D721Med (cell line): Measurements from ENCODE around the gene TRERF1.

Source experiments
- DNase-seq: peaks from one replicate; pipeline ENCODE4 v3.0.0; 2011; ENCODE audit warnings: low spot score; ENCODE audit not compliant: insufficient read length
- FAIRE-seq: peaks from 2 replicates; lab custom pipeline; 2011; peaks lifted over from hg19 to GRCh38; lab: Jason Lieb, UNC
- TF ChIP-seq, protein P1 (sequence below): IDR thresholded peaks from 2 replicates; pipeline ENCODE4 v1.5.1; 2012; ENCODE audit warnings: mild to moderate bottlenecking, control low read depth; ENCODE audit not compliant: insufficient read depth; ENCODE audit errors: missing control alignments

The TRERF1 gene

DNA sequence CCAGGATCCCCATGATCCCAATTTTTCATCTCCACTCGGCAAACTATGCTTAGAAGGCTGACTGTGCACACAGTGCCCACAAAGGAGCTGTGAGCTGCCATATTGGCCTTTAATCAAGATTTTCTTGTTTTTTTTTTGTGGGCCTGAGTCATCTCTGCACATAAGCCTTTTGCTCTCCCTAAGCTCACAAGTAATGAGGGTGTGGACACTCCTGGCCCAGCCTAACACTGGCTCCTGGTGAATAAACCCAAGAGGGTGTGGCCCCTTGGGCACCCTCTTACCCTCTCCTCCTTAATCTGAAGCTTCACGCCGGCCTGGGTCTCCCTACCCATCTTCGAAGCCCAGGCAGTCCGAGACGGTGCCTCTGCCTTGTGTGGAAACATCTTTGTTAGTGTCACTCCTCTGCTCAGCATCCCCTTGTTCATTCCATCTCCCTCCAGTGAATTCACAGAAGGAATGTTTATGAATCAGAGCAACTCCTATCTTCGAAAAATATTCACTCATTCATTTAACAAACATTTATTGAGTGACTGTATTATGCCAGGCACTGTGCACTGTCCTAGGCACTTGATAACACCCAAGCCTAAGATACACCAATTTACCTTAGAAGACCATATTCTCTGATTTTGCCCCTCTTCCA lies 211.9 kb downstream of the TRERF1 start:
- DNase-seq (no peak), FAIRE-seq (no peak)
- TF ChIP-seq, protein P1, sequence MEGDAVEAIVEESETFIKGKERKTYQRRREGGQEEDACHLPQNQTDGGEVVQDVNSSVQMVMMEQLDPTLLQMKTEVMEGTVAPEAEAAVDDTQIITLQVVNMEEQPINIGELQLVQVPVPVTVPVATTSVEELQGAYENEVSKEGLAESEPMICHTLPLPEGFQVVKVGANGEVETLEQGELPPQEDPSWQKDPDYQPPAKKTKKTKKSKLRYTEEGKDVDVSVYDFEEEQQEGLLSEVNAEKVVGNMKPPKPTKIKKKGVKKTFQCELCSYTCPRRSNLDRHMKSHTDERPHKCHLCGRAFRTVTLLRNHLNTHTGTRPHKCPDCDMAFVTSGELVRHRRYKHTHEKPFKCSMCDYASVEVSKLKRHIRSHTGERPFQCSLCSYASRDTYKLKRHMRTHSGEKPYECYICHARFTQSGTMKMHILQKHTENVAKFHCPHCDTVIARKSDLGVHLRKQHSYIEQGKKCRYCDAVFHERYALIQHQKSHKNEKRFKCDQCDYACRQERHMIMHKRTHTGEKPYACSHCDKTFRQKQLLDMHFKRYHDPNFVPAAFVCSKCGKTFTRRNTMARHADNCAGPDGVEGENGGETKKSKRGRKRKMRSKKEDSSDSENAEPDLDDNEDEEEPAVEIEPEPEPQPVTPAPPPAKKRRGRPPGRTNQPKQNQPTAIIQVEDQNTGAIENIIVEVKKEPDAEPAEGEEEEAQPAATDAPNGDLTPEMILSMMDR: no peak

DNA sequence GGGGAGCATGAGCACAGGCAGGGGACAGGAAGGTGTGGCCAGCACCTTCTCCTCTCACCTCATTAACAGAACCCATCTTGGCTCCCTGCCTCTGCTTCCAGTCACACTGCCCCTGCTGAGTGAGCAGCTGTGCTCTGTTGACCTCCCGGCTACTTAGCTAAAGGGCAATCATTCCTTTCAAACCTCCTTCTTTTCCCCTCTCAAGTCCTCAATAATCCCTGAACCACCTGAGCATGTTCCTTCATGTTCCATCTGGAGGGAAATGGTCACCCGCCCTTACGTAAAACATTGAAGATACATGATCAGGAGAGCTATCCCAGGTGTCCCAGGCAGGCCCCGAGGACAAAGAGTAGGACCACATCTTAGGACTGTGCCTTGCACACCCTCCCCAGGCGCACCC lies 212.4 kb downstream of the TRERF1 start:
- no peak for FAIRE-seq
- TF ChIP-seq, protein P1: no peak
- no peak for DNase-seq

DNA sequence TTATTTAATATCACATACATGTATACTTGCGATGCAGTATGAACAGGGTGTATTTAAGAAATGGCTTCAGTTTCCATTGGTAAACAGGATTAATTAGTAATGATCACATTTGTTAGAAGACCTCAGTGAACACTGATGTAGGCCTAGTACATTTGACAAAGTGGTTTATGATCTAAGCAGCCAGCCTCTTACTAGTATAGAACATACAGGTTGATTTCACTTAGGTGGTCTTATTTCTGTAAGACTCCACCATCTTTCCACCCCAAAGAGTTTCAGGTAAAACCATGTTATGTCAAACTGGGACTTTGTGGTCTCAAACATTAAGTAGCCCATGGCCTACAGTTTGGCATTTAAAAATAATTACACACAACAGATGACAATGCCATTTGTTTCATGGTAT lies 213.9 kb downstream of the TRERF1 start:
- no peak for FAIRE-seq
- TF ChIP-seq, protein P1: no peak
- DNase-seq: no peak

DNA sequence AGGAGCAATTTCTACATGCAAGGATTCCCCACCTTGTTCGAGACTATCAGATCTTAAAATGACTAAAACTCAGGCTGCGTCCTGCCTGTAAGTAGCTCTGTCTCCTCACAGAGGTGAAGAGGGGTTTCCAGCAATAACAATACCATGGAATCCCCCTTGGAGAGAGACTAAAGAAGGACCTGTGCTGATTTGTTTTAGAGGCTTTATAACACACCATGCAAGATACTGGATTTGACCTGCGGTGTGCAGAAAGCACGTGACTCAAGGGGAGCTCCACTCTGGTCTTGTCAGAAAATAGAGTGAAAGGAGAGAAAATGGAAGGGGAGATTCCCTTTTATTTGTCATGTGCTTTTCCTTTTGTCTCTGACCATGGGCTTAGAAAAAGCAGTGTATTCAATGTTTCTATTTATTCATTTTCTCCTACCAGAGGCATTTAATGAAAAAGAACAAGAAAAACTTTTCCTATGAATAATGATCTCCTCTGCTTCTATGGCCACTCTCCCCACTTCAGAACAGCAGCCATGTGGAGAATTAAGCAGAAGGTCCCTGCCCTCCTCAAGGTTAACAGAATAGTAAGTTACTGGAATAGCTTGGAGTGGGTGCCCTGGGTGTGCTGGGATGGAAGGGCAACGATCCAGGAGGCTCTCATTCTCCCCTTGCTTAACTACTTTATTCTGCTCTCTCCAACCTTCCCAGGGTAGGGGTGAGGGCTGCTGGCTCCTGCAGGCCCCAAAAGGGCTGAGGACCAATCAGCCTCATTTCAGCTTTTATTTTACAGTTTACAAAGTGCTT lies 214.8 kb downstream of the TRERF1 start:
- no peak for FAIRE-seq

DNA sequence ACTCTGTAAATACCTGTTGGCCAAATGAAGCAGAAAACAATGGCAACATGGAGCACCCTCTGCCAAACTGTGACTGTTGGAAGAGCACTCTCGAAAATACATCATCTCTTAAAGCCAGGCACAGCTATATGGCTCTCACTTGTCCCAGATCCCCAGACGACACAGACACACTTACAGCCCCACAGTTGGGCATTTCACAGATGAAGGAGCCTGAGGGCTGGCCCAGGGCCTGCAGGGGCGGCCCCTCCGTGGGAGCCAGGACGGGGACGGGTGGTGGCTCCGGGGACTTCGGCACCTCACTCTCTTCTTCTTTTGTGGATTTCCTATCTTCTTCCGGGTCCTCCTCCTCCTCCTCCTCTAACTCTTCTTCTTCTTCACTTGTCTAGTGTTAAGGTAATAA lies 215.7 kb downstream of the TRERF1 start:
- TF ChIP-seq, protein P1: no peak
- FAIRE-seq (no peak), DNase-seq (no peak)

More for the DNA sequence above, 214.8 kb downstream of the TRERF1 start:
- no peak for DNase-seq
- TF ChIP-seq, protein P1: no peak

DNA sequence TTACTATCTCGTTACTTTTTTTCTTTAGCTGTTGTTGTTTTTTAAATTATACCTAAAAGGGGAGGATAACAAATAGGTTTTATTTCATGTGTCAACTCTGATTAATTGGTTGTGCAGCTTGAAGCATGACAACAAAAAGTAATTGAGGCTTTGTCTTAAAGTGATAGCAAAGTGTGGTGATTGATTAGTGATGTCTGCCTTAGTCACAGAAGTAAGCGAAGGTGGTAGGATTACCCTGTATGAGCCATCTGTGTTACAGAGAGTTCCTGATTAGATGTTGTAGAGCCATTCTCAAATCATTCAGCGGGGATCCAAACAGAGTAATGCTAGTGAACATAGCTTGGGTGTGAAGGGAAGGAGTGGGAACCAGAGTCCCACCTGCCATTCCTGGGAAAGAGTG lies 219.7 kb downstream of the TRERF1 start:
- DNase-seq (no peak), FAIRE-seq (no peak)
- TF ChIP-seq, protein P1: no peak
